Mesenchymal stem cell (in vitro differentiated cells and primary cell): ENCODE data around the gene RFC2.

Source experiments
- DNase-seq: peaks from one replicate; pipeline ENCODE4 v3.0.0-alpha.2; 2013
- H2AFZ ChIP-seq: one replicate; pipeline ENCODE4 v1.6.1; 2013; ENCODE audit warnings: low read depth, mild to moderate bottlenecking, control low read depth, inconsistent platforms, low read length, moderate library complexity
- H2AK5ac ChIP-seq: 2 replicates; pipeline ENCODE4 v1.6.1; 2013; ENCODE audit warnings: low read length, moderate library complexity, mild to moderate bottlenecking, inconsistent platforms; ENCODE audit not compliant: severe bottlenecking
- H2BK120ac ChIP-seq: one replicate; pipeline ENCODE4 v1.6.1; 2013; ENCODE audit warnings: low read depth, mild to moderate bottlenecking, inconsistent platforms, low read length, moderate library complexity
- H2BK12ac ChIP-seq, 2 experiments: one replicate each; pipeline ENCODE4 v1.6.1; 2013; ENCODE audit warnings: inconsistent platforms in 2 of 2, low read length in 2 of 2, mild to moderate bottlenecking in 2 of 2, moderate library complexity in 2 of 2, control low read depth in 1 of 2
- H2BK15ac ChIP-seq: one replicate; pipeline ENCODE4 v1.6.1; 2013; ENCODE audit warnings: mild to moderate bottlenecking, low read depth, inconsistent platforms; ENCODE audit not compliant: poor library complexity, severe bottlenecking
- H2BK5ac ChIP-seq: 2 replicates; pipeline ENCODE4 v1.6.1; 2013; ENCODE audit warnings: low read depth, mild to moderate bottlenecking, low read length, control low read depth, inconsistent platforms; ENCODE audit not compliant: poor library complexity, severe bottlenecking
- H3K14ac ChIP-seq, 2 experiments: one replicate each; pipeline ENCODE4 v1.6.1; 2013; ENCODE audit warnings: inconsistent platforms in 2 of 2, low read length in 2 of 2, control low read depth in 1 of 2, mild to moderate bottlenecking in 1 of 2, moderate library complexity in 1 of 2
- H3K18ac ChIP-seq, 2 experiments: one replicate each; pipeline ENCODE4 v1.6.1; 2013; ENCODE audit warnings: inconsistent platforms in 2 of 2, low read length in 2 of 2, control low read depth in 1 of 2, low read depth in 1 of 2, mild to moderate bottlenecking in 1 of 2
- H3K23ac ChIP-seq, 2 experiments: one replicate each; pipeline ENCODE4 v1.6.1; 2013; ENCODE audit warnings: inconsistent platforms in 2 of 2, low read length in 2 of 2, mild to moderate bottlenecking in 2 of 2, moderate library complexity in 2 of 2, control low read depth in 1 of 2
- H3K27ac ChIP-seq: 2 replicates; pipeline ENCODE4 v1.5.1; 2013; ENCODE audit warnings: mild to moderate bottlenecking, moderate library complexity, low read length, control low read depth, inconsistent platforms; ENCODE audit not compliant: poor library complexity, severe bottlenecking
- H3K27me3 ChIP-seq, 2 experiments: 2 replicates each; pipeline versions ENCODE4 v1.6.1 to v1.7.0; 2013; ENCODE audit warnings: low read length in 2 of 2, mild to moderate bottlenecking in 2 of 2, moderate library complexity in 2 of 2, control low read depth in 1 of 2, inconsistent platforms in 1 of 2; ENCODE audit not compliant: control insufficient read depth in 1 of 2, insufficient read depth in 1 of 2
- H3K36me3 ChIP-seq, 2 experiments: 2 replicates each; pipeline versions ENCODE4 v1.6.1 to v1.7.0; 2013; ENCODE audit warnings: low read length in 2 of 2, control low read depth in 1 of 2, inconsistent platforms in 1 of 2, low read depth in 1 of 2, mild to moderate bottlenecking in 1 of 2; ENCODE audit not compliant: insufficient read depth in 2 of 2, control insufficient read depth in 1 of 2
- H3K4ac ChIP-seq, 2 experiments: one replicate each; pipeline ENCODE4 v1.6.1; 2013; ENCODE audit warnings: inconsistent platforms in 2 of 2, low read length in 2 of 2, mild to moderate bottlenecking in 2 of 2, moderate library complexity in 2 of 2, control low read depth in 1 of 2, low read depth in 1 of 2
- H3K4me1 ChIP-seq: 2 replicates; pipeline ENCODE4 v1.6.1; 2013; ENCODE audit warnings: low read depth, low read length, control low read depth; ENCODE audit not compliant: control insufficient read depth, insufficient read depth
- H3K4me2 ChIP-seq: 2 replicates; pipeline ENCODE4 v1.6.1; 2013; ENCODE audit warnings: low read length, mild to moderate bottlenecking, inconsistent platforms; ENCODE audit not compliant: poor library complexity, severe bottlenecking
- H3K4me3 ChIP-seq, 2 experiments: 2 replicates each; pipeline versions ENCODE4 v1.5.1 to v1.7.0; 2013; ENCODE audit warnings: low read length in 2 of 2, mild to moderate bottlenecking in 2 of 2, control low read depth in 1 of 2, low read depth in 1 of 2; ENCODE audit not compliant: insufficient read depth in 1 of 2
- H3K79me1 ChIP-seq: replicated peaks from 2 replicates; pipeline ENCODE4 v1.6.1; 2013; ENCODE audit warnings: mild to moderate bottlenecking, control low read depth, low read length, inconsistent platforms; ENCODE audit not compliant: poor library complexity, severe bottlenecking
- H3K9ac ChIP-seq: 2 replicates; pipeline ENCODE4 v1.7.0; 2013; ENCODE audit warnings: mild to moderate bottlenecking, low read length, moderate library complexity
- H3K9me3 ChIP-seq: 2 replicates; pipeline ENCODE4 v1.7.0; 2013; ENCODE audit warnings: mild to moderate bottlenecking, low read length; ENCODE audit not compliant: control insufficient read depth
- H4K8ac ChIP-seq: one replicate; pipeline ENCODE4 v1.6.1; 2013; ENCODE audit warnings: inconsistent platforms, mild to moderate bottlenecking, low read length, moderate library complexity
- H4K91ac ChIP-seq: one replicate; pipeline ENCODE4 v1.6.1; 2013; ENCODE audit warnings: mild to moderate bottlenecking, low read length, inconsistent platforms
- WGBS: methylation state at CpG from one replicate; pipeline ENCODE4 v1.1.7; 2013; ENCODE audit warnings: mixed read lengths; 5-methylcytosine and 5-hydroxymethylcytosine counted together

Gene RFC2

GRCh38 chr7:74203956-74204618 lies 50.1 kb downstream of the RFC2 start:
- H3K4ac ChIP-seq = no peak overlapping the region
- DNase-seq = no peak
- H3K14ac ChIP-seq = no peak overlapping the region
- H2AFZ ChIP-seq = no peak overlapping the region
- no peak overlapping the region for H2BK5ac ChIP-seq
- peaks cover 14% of the 10 kb centered on the region for H3K4me1 ChIP-seq
- no peak overlapping the region for H3K23ac ChIP-seq
- H3K9me3 ChIP-seq = no peaks in the 10 kb centered on the region
- no peak overlapping the region for H3K27ac ChIP-seq
- no peak overlapping the region for H3K18ac ChIP-seq
- no peak overlapping the region for H4K8ac ChIP-seq
- no peak overlapping the region for H4K91ac ChIP-seq
- no peak overlapping the region for H2BK12ac ChIP-seq
- no peak overlapping the region for H3K4me3 ChIP-seq
- H2BK15ac ChIP-seq = no peak overlapping the region
- H2AK5ac ChIP-seq = no peak overlapping the region
- no peak overlapping the region for H3K4me2 ChIP-seq
- WGBS = 100% methylated on average over 1 of the region's 1 CpG
- H3K9ac ChIP-seq = no peak overlapping the region
- H3K36me3 ChIP-seq = peaks cover 4 to 5% of the 10 kb centered on the region in 2 experiments
- H3K79me1 ChIP-seq = no peaks in the 10 kb centered on the region
- no peaks in the 10 kb centered on the region for H3K27me3 ChIP-seq
- no peak overlapping the region for H2BK120ac ChIP-seq

DNA sequence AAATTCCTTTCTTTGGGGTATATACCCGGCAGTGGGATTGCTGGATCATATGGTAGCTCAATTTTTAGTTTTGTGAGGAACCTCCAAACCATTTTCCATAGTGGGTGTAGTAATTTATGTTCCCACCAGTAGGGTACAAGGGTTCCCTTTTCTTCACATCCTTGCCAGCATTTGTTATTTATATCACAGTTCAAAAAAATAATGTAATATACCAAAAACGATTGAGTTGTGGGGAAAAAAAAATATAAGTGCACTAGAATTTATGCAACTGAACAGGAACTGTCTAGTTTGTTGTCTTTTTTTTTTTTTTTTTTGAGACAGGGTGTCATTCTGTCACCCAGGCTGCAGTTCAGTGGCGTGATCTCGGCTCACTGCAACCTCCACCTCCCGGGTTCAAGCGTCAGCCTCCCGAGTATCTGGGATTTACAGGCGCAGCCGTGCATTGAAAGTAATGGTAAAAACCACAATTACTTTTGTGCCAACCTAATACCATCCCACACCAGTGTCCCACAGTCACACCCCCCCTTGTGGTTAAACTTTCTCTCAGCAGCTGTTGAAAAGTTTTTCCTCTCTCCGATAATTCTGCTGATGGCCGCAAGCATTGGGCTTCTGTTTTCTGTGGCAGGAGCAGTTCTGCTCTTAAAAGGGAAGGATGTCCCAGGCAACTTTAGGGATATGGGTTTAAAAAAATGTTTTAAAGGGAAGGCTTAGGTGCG lies 51.2 kb downstream of the RFC2 start:
- Histone ChIP-seq H2BK5ac (no peak overlapping the region), H3K36me3 (peaks cover 12 to 14% of the 10 kb centered on the region in 2 experiments), H3K27ac (no peak overlapping the region), H3K4me1 (peaks cover 14% of the 10 kb centered on the region), H3K79me1 (peaks cover under 1% of the 10 kb centered on the region), H3K4me3 (no peak overlapping the region), H3K9me3 (no peaks in the 10 kb centered on the region), H4K8ac (no peak overlapping the region), H3K4ac (no peak overlapping the region), H3K9ac (peak overlapping the region; percentile 9), H4K91ac (no peak overlapping the region), H3K14ac (no peak overlapping the region), H2BK15ac (no peak overlapping the region), H2AFZ (no peak overlapping the region), H2AK5ac (no peak overlapping the region), H2BK12ac (no peak overlapping the region), H3K4me2 (no peak overlapping the region), H2BK120ac (no peak overlapping the region), H3K23ac (no peak overlapping the region), H3K18ac (no peak overlapping the region), H3K27me3 (no peaks in the 10 kb centered on the region)
- 80% methylated on average over 11 of the region's 12 CpGs for WGBS
- peak; percentile 63 for DNase-seq

DNA sequence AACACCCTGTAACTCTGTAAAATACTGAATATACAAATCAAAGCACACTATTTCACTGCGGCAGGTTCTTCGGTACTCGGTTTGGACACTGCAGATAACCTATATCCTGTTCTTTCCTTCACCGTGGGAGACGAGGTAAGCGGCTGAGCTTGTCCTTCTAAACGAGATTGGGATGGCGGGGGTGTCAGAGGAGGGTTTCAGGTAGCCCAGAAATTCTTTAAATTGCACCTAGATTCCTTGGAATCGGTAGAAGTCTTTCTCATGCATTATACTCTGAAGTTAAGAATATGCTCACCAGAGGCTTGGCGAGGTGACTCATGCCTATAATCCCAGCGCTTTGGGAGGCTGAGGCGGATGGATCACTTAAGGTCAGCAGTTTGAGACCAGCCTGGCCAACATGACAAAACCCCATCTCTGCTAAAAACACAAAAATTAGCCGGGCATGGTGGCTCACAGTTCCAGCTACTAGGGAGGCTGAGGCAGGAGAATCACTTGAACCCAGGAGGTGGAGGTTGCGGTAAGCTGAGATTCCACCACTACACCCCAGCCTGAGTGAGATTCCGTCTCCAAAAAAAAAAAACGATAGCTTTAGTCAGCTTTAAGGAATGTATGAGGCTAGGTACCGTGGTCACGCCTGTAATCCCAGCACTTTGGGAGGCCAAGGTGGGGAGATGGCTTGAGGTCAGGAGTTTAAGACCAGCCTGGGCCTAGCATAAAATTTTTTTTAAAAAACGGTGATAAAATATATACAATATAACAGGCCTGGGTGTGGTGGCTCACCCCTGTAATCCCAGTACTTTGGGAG lies 54.4 kb downstream of the RFC2 start:
- H3K9me3 ChIP-seq = no peaks in the 10 kb centered on the region
- peak overlapping the region; percentile 9 to 22 for H3K18ac ChIP-seq
- H2BK120ac ChIP-seq = no peak overlapping the region
- no peak overlapping the region for H3K4me3 ChIP-seq
- H4K8ac ChIP-seq = no peak overlapping the region
- H2AK5ac ChIP-seq = no peak overlapping the region
- no peak overlapping the region for H3K4ac ChIP-seq
- H3K79me1 ChIP-seq = peaks cover 8% of the 10 kb centered on the region
- H3K36me3 ChIP-seq = peaks cover 33 to 37% of the 10 kb centered on the region in 2 experiments
- no peak overlapping the region for H2BK5ac ChIP-seq
- DNase-seq = peak; percentile 46
- no peaks in the 10 kb centered on the region for H3K27me3 ChIP-seq
- no peak overlapping the region for H3K9ac ChIP-seq
- H2BK12ac ChIP-seq = no peak overlapping the region
- H3K23ac ChIP-seq = no peak overlapping the region
- 77% methylated on average over 19 of the region's 19 CpGs for WGBS
- no peak overlapping the region for H3K4me2 ChIP-seq
- H2BK15ac ChIP-seq = no peak overlapping the region
- H2AFZ ChIP-seq = no peak overlapping the region
- H3K14ac ChIP-seq = no peak overlapping the region
- peak overlapping the region; percentile 57 for H3K27ac ChIP-seq
- H4K91ac ChIP-seq = no peak overlapping the region
- H3K4me1 ChIP-seq = peaks cover 10% of the 10 kb centered on the region
